Ovary (tissue), 9 donors: ENCODE results near the gene FOXRED1. TPM values are rescaled to one million over a fixed set of nuclear protein-coding genes. Genes with fewer than 3 reads are reported as not detected.

Source experiments
- DNase-seq, 5 donors: peaks; one replicate each; pipeline ENCODE4 v3.0.0-alpha.2; 2019 to 2020
- H3K27ac ChIP-seq, 2 donors: fragments of 200-600 bp; one replicate each; pipeline versions ENCODE4 v1.5.1 to v1.8.0; 2019 to 2022
- H3K27me3 ChIP-seq: fragments of 200-600 bp; one replicate; pipeline ENCODE4 v1.8.0; 2022
- H3K36me3 ChIP-seq: fragments of 200-600 bp; sonication (generic); one replicate; pipeline ENCODE4 v1.5.1; 2019
- H3K4me1 ChIP-seq: one replicate; pipeline ENCODE4 v1.8.1; 2013; ENCODE audit warnings: mild to moderate bottlenecking, moderate library complexity; ENCODE audit not compliant: insufficient read depth
- H3K4me3 ChIP-seq: fragments of 200-600 bp; sonication (generic); one replicate; pipeline ENCODE4 v1.5.1; 2017
- H3K9me3 ChIP-seq, 2 donors: fragments of 200-600 bp in 1 of 2; sonication (generic) in 1 of 2; one replicate each; pipeline versions ENCODE4 v1.5.1 to v1.8.1; 2013 to 2019; ENCODE audit warnings: mild to moderate bottlenecking in 1 of 2, moderate library complexity in 1 of 2
- EP300 ChIP-seq: sonication (generic); formaldehyde crosslinking; IDR thresholded peaks from one replicate; pipeline ENCODE4 v1.6.1; 2017; ENCODE audit warnings: antibody characterized with exemption
- POLR2A ChIP-seq: fragments of 450-650 bp; IDR thresholded peaks from one replicate; pipeline ENCODE4 v1.6.1; 2017; ENCODE audit warnings: antibody characterized with exemption, mild to moderate bottlenecking, moderate library complexity
- WGBS, 3 donors: extraction: QIAGEN DNeasy Blood & Tissue Kit in 1 of 3; methylation state at CpG; one replicate each; pipeline versions ENCODE4 v1.1.5 to v1.1.7; 2013 to 2017; 5-methylcytosine and 5-hydroxymethylcytosine counted together
- intact Hi-C, 4 donors: fragments of 100-400 bp; cut with DNase I; formaldehyde crosslinking; loops; one replicate each; pipeline versions ENCODE4 v1.11.0 to v1.15.1; 2022 to 2023
- polyA plus RNA-seq, 2 donors: library from polyadenylated mRNA; stranded (reverse); fragments of 200-250 nt in 1 of 2; fragments of 350-450 nt in 1 of 2; fragmentation: Illumina TruSeq in 1 of 2; extraction: RNeasy Lipid Tissue Mini Kit (QIAGEN cat#74804) in 1 of 2; gene quantifications; one replicate each; pipeline ENCODE4 v1.2.3, GENCODE V29; 2013 to 2014
- total RNA-seq, 7 donors: library from RNA; depleted of rRNA in 2 of 7; stranded (reverse); fragments of >200 nt in 2 of 7; fragmentation: NEBNext Ultra II Directional in 3 of 7; extraction: Animal tissue kit (Norgen Biotek cat#: 25700) in 3 of 7; gene quantifications; one replicate each; pipeline versions ENCODE4 v1.1.0 to v1.2.4, GENCODE V29; 2016 to 2023
- TF ChIP-seq, protein P1 (sequence below), 3 donors: fragments of 450-650 bp in 2 of 3; fragments of 200-600 bp in 1 of 3; IDR thresholded peaks; one replicate each; pipeline versions ENCODE4 v1.5.1 to v1.8.0; 2016 to 2022; ENCODE audit warnings: antibody characterized with exemption in 3 of 3, mild to moderate bottlenecking in 1 of 3
- donor health status: DM: no; HTN: no; CAD: no; lungs with moderate emphysema.
- donor health status: DM: no; HTN: no; CAD: no.
- donor health status: Bipolar disorder and iron deficiency.
- donor health status: DM: yes; HTN: yes; CAD: no.
- donor health status: DM: no; HTN: no; CAD: no.
- donor health status: DM: yes; HTN: yes; CAD: no.

The FOXRED1 gene
- total and polyA plus RNA-seq, 9 donors: 10.3 to 24.8 (median 17.3) TPM

DNA sequence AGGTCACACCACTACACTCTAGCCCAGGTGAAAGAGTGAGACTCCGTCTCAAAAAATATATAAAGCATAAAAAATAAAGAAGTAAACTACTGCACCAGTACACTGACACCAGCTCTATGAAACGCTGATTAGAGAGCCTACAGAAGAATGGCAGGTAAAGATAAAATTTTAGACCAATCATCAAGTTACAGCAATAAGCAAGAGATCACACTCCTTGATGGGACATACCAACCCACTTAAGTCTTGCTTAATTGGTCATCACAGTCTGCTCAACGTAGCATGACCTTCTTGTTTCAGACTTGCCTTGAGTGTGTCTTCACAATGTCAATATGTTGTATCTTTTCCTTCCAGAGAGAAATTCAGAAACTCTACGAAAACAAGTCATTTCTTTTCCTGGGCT is 12.7 kb upstream of the FOXRED1 start:
- 89 to 95% (median 93%) methylated on average over 4 of the region's 4 CpGs for WGBS, 3 donors
- no peaks in the 10 kb centered on the region for H3K27me3 ChIP-seq
- no peaks in the 10 kb centered on the region for H3K9me3 ChIP-seq
- TF ChIP-seq POLR2A: no peak
- TF ChIP-seq, protein P1, sequence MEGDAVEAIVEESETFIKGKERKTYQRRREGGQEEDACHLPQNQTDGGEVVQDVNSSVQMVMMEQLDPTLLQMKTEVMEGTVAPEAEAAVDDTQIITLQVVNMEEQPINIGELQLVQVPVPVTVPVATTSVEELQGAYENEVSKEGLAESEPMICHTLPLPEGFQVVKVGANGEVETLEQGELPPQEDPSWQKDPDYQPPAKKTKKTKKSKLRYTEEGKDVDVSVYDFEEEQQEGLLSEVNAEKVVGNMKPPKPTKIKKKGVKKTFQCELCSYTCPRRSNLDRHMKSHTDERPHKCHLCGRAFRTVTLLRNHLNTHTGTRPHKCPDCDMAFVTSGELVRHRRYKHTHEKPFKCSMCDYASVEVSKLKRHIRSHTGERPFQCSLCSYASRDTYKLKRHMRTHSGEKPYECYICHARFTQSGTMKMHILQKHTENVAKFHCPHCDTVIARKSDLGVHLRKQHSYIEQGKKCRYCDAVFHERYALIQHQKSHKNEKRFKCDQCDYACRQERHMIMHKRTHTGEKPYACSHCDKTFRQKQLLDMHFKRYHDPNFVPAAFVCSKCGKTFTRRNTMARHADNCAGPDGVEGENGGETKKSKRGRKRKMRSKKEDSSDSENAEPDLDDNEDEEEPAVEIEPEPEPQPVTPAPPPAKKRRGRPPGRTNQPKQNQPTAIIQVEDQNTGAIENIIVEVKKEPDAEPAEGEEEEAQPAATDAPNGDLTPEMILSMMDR (IDR thresholded peaks at IDR 0.05): no peak
- DNase-seq: no peak
- H3K4me1 ChIP-seq: no peaks in the 10 kb centered on the region
- no peak overlapping the region for H3K27ac ChIP-seq
- intact Hi-C loops: no loop called here
- H3K36me3 ChIP-seq: no peaks in the 10 kb centered on the region
- no peak overlapping the region for H3K4me3 ChIP-seq

- H3K36me3 ChIP-seq: no peaks in the 10 kb centered on the region
- no peak overlapping the region for H3K27ac ChIP-seq
- WGBS, 3 donors: 65 to 67% (median 67%) methylated on average over 2 of the region's 2 CpGs
- H3K4me1 ChIP-seq: no peaks in the 10 kb centered on the region
- no peaks in the 10 kb centered on the region for H3K27me3 ChIP-seq
- TF ChIP-seq, protein P1 (IDR thresholded peaks at IDR 0.05): no peak
- TF ChIP-seq POLR2A: no peak
- TF ChIP-seq EP300: no peak
- no peak overlapping the region for H3K4me3 ChIP-seq
- no peaks in the 10 kb centered on the region for H3K9me3 ChIP-seq
- DNase-seq: no peak
- intact Hi-C loops: no loop called here
Measured at GRCh38 chr11:126257144-126257543, 11.8 kb upstream of the FOXRED1 start.

DNA sequence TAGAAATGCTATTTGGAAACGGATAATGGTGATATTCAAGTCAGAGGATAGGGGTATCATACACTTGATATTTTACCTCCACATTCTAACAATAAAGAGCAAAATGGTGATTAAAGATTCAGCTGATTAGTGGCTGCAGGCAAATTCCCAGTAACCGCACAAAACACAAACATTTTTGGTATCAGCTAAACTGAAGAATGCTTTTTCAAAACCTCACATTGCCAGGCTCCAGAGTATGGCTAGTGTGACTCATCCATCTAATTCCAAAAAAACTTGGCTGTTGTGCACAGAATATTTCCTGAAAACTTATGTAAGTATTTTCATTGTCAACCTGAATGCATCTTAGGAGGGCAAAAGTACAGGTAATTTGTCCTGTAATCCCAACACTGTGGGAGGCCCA is 11.2 kb upstream of the FOXRED1 start:
- Histone ChIP-seq H3K9me3 (no peaks in the 10 kb centered on the region), H3K27ac (no peak overlapping the region), H3K4me1 (no peaks in the 10 kb centered on the region), H3K4me3 (no peak overlapping the region), H3K36me3 (no peaks in the 10 kb centered on the region), H3K27me3 (no peaks in the 10 kb centered on the region)
- intact Hi-C loops: no loop called here
- DNase-seq: no peak
- TF ChIP-seq POLR2A (no peak), EP300 (no peak)
- TF ChIP-seq, protein P1 (IDR thresholded peaks at IDR 0.05): no peak
- 35 to 48% (median 43%) methylated on average over 2 of the region's 2 CpGs for WGBS, 3 donors

DNA sequence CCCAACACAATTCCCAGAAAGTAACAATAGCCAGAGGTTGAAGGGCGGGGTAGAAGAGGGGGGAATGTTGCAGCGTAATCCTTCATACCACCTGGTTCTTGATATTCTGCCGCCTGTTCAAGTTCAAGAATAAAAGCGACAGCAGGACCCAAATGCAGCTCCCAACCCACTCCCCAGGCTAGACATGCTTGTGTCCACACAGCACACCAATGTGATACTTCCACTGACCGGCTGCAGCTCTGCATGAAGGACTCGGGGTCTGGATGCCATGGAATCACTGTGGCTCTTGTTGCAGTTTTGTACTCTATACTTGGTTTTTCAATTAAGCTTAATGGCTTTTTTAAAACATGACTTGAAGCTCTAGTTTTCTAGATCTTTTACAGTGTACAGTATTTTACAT is 6.7 kb upstream of the FOXRED1 start:
- TF ChIP-seq, protein P1 (IDR thresholded peaks at IDR 0.05): no peak
- TF ChIP-seq EP300 (no peak), POLR2A (no peak)
- WGBS, 3 donors: 89 to 92% (median 90%) methylated on average over 6 of the region's 6 CpGs
- H3K4me3 ChIP-seq: no peak overlapping the region
- intact Hi-C loops: no loop called here
- no peaks in the 10 kb centered on the region for H3K4me1 ChIP-seq
- no peaks in the 10 kb centered on the region for H3K9me3 ChIP-seq
- no peaks in the 10 kb centered on the region for H3K27me3 ChIP-seq
- DNase-seq: no peak
- H3K36me3 ChIP-seq: no peaks in the 10 kb centered on the region
- no peak overlapping the region for H3K27ac ChIP-seq

GRCh38 chr11:126263489-126263888 is 5.5 kb upstream of the FOXRED1 start:
- H3K36me3 ChIP-seq: no peaks in the 10 kb centered on the region
- no peaks in the 10 kb centered on the region for H3K9me3 ChIP-seq
- no peaks in the 10 kb centered on the region for H3K27me3 ChIP-seq
- intact Hi-C loops: no loop called here
- H3K4me3 ChIP-seq: no peak overlapping the region
- TF ChIP-seq, protein P1 (IDR thresholded peaks at IDR 0.05): no peak
- TF ChIP-seq EP300 (no peak), POLR2A (no peak)
- H3K27ac ChIP-seq: no peak overlapping the region
- 76 to 86% (median 81%) methylated on average over 6 of the region's 6 CpGs for WGBS, 3 donors
- peaks cover 3% of the 10 kb centered on the region for H3K4me1 ChIP-seq
- no peak for DNase-seq
